ENCODE results near the gene ZBTB22.
"Not testable (repeated sequence)": the region's sequence is repeated elsewhere in the genome, so short reads cannot be mapped to it uniquely, and the experiment has no call there.

Gene ZBTB22

DNA sequence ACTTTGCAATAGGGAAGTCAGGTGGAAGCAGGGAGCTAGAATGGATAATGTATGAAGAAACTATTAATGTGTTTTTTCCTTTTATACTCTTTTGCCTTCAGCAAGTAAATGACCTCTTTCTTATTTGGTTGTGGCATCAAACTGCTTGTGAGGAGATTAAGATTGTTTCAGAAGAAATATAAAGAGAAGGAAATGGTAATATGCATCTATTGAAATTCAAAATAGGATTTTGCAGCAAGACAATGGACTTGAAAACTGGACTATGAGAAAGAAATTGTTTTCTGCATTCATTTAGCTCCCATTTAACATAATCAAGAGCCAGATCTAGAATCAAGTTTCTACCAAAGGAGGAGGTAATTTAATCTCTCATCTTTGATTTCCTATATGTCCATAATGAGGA, 41.8 kb upstream of the ZBTB22 start:
- H3K36me3 ChIP-seq (ENCODE audit: insufficient read depth, low read length), result no peaks in the 10 kb centered on the region
- no peak overlapping the region for H3K4me2 ChIP-seq (ENCODE audit: insufficient read depth, low read length)
- H3K9me3 ChIP-seq (ENCODE audit: insufficient read depth, low read length, severe bottlenecking), result no peaks in the 10 kb centered on the region
- TF ChIP-seq, protein P1, sequence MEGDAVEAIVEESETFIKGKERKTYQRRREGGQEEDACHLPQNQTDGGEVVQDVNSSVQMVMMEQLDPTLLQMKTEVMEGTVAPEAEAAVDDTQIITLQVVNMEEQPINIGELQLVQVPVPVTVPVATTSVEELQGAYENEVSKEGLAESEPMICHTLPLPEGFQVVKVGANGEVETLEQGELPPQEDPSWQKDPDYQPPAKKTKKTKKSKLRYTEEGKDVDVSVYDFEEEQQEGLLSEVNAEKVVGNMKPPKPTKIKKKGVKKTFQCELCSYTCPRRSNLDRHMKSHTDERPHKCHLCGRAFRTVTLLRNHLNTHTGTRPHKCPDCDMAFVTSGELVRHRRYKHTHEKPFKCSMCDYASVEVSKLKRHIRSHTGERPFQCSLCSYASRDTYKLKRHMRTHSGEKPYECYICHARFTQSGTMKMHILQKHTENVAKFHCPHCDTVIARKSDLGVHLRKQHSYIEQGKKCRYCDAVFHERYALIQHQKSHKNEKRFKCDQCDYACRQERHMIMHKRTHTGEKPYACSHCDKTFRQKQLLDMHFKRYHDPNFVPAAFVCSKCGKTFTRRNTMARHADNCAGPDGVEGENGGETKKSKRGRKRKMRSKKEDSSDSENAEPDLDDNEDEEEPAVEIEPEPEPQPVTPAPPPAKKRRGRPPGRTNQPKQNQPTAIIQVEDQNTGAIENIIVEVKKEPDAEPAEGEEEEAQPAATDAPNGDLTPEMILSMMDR (IDR thresholded peaks at IDR 0.05; ENCODE audit: borderline replicate concordance, extremely low read depth, low read length, poor library complexity, severe bottlenecking), result no peak
- no peak for TF ChIP-seq EZH2 (IDR thresholded peaks at IDR 0.05; ENCODE audit: borderline replicate concordance, low read depth, low read length, severe bottlenecking)
- H4K20me1 ChIP-seq (ENCODE audit: insufficient read depth, low read length), result no peaks in the 10 kb centered on the region
- DNase-seq (no peak), ATAC-seq (ENCODE audit: insufficient read depth, low read depth) (no peak)
- H2AFZ ChIP-seq (ENCODE audit: low read depth, low read length), result no peak overlapping the region
- no peak overlapping the region for H3K4me3 ChIP-seq (ENCODE audit: low read depth in 1 of 2, low read length in 2 of 2)
- no peaks in the 10 kb centered on the region for H3K4me1 ChIP-seq (ENCODE audit: insufficient read depth, low read length)
- no peaks in the 10 kb centered on the region for H3K79me2 ChIP-seq (ENCODE audit: insufficient read depth, low read length)
- H3K27me3 ChIP-seq (ENCODE audit: insufficient read depth, low read length, poor library complexity), result peaks cover 7% of the 10 kb centered on the region
- H3K9ac ChIP-seq (ENCODE audit: low read depth, low read length), result no peak overlapping the region
- H3K27ac ChIP-seq (ENCODE audit: low read length), result no peak overlapping the region

DNA sequence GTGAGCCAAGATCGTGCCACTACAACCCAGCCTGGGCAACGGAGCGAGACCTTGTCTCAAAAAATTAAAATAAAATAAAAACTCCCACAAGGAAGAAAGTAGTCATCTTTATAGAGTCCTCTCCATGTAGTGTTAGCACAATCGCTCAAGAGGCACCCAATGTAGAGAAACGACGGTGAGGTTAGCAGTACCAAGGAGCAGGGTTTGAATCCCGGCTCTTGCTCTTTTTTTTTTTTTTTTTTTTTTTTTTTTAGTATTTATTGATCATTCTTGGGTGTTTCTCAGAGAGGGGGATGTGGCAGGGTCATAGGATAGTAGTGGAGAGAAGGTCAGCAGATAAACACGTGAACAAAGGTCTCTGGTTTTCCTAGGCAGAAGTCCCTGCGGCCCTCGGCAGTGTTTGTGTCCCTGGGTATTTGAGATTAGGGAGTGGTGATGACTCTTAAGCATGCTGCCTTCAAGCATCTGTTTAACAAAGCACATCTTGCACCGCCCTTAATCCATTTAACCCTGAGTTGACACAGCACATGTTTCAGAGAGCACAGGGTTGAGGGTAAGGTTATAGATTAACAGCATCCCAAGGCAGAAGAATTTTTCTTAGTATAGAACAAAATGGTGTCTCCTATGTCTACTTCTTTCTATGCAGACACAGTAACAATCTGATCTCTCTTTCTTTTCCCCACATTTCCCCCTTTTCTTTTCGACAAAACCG, 39.8 kb upstream of the ZBTB22 start:
- not testable (repeated sequence) for H4K20me1 ChIP-seq (ENCODE audit: insufficient read depth, low read length); H3K36me3 ChIP-seq (ENCODE audit: insufficient read depth, low read length); H3K27ac ChIP-seq (ENCODE audit: low read length); H3K4me3 ChIP-seq (ENCODE audit: low read depth in 1 of 2, low read length in 2 of 2); DNase-seq; H3K79me2 ChIP-seq (ENCODE audit: insufficient read depth, low read length); H3K4me1 ChIP-seq (ENCODE audit: insufficient read depth, low read length); H3K9ac ChIP-seq (ENCODE audit: low read depth, low read length); ATAC-seq (ENCODE audit: insufficient read depth, low read depth); H2AFZ ChIP-seq (ENCODE audit: low read depth, low read length); H3K27me3 ChIP-seq (ENCODE audit: insufficient read depth, low read length, poor library complexity); H3K4me2 ChIP-seq (ENCODE audit: insufficient read depth, low read length); H3K9me3 ChIP-seq (ENCODE audit: insufficient read depth, low read length, severe bottlenecking)

DNA sequence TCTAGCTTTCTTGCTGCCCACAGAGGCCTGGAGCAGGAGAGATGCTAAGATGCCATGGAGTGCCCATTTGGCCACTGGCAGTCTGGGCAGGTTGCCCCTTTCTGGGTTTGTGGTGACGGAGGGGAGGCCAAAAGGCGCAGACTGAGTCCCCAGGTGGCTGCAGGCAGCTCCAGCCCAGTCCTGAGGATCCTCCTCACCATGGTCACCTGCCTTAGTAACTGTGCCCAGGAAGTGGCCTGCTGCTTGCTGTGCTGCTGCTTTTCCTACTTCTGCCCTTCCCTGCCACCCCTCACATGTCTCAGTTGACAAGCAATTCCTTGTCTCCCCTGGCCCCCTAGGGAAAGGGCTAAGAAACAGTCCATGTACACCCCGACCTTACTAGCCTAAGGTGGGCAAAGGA, 38.8 kb upstream of the ZBTB22 start:
- Histone ChIP-seq H3K79me2 (ENCODE audit: insufficient read depth, low read length) (no peaks in the 10 kb centered on the region), H3K4me3 (ENCODE audit: low read depth in 1 of 2, low read length in 2 of 2) (no peak overlapping the region), H2AFZ (ENCODE audit: low read depth, low read length) (no peak overlapping the region), H3K9ac (ENCODE audit: low read depth, low read length) (no peak overlapping the region), H3K36me3 (ENCODE audit: insufficient read depth, low read length) (no peaks in the 10 kb centered on the region), H3K9me3 (ENCODE audit: insufficient read depth, low read length, severe bottlenecking) (no peaks in the 10 kb centered on the region), H3K4me1 (ENCODE audit: insufficient read depth, low read length) (no peaks in the 10 kb centered on the region), H3K27me3 (ENCODE audit: insufficient read depth, low read length, poor library complexity) (peaks cover 7% of the 10 kb centered on the region), H3K4me2 (ENCODE audit: insufficient read depth, low read length) (no peak overlapping the region), H3K27ac (ENCODE audit: low read length) (no peak overlapping the region), H4K20me1 (ENCODE audit: insufficient read depth, low read length) (no peaks in the 10 kb centered on the region)
- ATAC-seq (ENCODE audit: insufficient read depth, low read depth), result no peak
- no peak for DNase-seq
- TF ChIP-seq, protein P1 (IDR thresholded peaks at IDR 0.05; ENCODE audit: borderline replicate concordance, extremely low read depth, low read length, poor library complexity, severe bottlenecking), result no peak
- TF ChIP-seq EZH2 (IDR thresholded peaks at IDR 0.05; ENCODE audit: borderline replicate concordance, low read depth, low read length, severe bottlenecking), result no peak

DNA sequence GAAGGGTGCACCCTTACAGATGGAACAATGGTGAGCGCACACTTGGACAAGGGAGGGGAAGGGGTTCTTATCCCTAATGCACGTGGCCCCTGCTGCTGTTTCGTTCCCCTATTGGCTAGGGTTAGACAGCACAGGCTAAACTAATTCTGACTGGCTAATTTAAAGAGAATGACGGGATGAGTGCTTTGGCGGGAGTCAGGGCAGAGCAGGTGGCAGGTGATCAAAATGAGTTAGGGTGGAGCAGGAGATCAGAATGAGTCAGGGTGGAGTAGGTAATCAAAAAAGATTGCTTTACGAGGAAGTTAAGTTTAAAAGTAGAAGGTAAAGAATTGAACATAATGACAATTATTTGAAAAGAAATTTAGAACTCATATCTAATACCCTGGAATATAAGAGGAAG, 38.3 kb upstream of the ZBTB22 start:
- H3K27ac ChIP-seq (ENCODE audit: low read length); H3K4me1 ChIP-seq (ENCODE audit: insufficient read depth, low read length); H2AFZ ChIP-seq (ENCODE audit: low read depth, low read length); H3K9ac ChIP-seq (ENCODE audit: low read depth, low read length); H4K20me1 ChIP-seq (ENCODE audit: insufficient read depth, low read length); H3K4me3 ChIP-seq (ENCODE audit: low read depth in 1 of 2, low read length in 2 of 2); DNase-seq; H3K4me2 ChIP-seq (ENCODE audit: insufficient read depth, low read length); H3K9me3 ChIP-seq (ENCODE audit: insufficient read depth, low read length, severe bottlenecking); H3K27me3 ChIP-seq (ENCODE audit: insufficient read depth, low read length, poor library complexity); ATAC-seq (ENCODE audit: insufficient read depth, low read depth); H3K79me2 ChIP-seq (ENCODE audit: insufficient read depth, low read length); H3K36me3 ChIP-seq (ENCODE audit: insufficient read depth, low read length): not testable (repeated sequence)
